HL-60/S4 (cell line): ENCODE data around the gene ACP4.
"Not testable (repeated sequence)": the region's sequence is repeated elsewhere in the genome, so short reads cannot be mapped to it uniquely, and the experiment has no call there.

Experiments
- in situ Hi-C: fragments of 300-500 bp; cut with MboI; formaldehyde crosslinking; loops from 2 replicates; pipeline ENCODE4 v1.14.3; 2022; ENCODE audit warnings: low sequenced_read_pairs

Gene ACP4

DNA sequence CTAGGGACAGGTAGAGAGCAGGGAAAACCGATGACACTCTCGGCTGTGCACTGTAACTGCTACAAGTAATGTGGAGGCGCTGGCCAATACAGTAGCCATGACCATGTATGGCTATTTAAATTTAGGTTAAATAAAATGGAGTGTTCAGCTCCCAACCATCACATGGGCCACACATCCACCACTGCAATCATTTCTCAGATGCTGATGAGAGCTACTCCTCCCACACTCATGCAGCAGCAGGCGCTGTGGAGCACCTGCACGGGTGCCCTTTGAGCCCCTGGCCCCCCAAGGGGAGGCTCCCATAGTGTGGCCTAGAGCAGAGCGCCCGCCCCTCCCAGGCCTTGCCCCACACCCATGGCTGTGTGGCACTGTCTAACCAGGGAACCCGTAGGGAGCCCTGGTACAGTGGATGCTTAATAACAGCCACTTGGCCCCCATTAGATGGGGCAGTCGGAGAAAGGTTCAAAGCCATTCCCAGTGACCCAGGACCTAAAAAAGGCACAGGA, 6.0 kb downstream of the ACP4 start:
- in situ Hi-C loops: no loop called here

DNA sequence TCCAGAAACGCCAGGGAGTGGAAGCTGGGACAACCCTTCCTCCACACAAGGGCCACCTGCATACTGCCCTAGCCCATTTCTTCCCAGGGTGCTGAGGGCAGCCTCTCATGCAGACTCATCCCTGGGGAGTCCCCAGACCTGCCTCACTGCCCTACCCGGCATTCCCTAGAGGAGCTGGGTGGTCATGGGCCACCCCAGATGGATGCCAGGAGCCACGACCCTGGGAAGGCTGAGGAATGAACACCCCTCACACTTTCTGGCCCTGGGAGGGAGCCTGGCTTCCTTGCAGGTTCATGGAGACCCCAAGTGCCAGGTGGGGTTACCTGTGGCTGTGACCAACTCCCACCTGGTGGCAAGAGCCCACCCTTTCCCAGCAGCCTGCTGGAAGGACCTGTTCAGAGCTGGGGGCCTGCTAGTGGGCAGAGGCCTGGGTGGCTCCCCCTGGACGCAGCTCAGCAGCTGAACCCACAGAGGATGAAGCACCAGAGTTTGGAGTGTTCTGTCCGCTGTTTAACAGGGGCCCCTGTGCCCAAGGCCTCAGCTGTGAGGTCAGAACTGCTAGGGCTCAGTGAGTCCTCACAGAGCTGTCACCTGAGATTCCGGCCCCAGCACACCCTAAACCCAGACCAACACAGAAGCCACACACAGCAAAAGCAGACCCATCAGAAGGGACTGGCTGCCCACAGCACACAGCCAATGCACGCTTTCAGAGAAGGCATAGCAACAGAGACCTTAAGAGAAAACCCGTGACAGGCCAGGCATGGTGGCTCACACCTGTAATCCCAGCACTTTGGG, 6.6 kb downstream of the ACP4 start:
- in situ Hi-C loops: no loop called here

DNA sequence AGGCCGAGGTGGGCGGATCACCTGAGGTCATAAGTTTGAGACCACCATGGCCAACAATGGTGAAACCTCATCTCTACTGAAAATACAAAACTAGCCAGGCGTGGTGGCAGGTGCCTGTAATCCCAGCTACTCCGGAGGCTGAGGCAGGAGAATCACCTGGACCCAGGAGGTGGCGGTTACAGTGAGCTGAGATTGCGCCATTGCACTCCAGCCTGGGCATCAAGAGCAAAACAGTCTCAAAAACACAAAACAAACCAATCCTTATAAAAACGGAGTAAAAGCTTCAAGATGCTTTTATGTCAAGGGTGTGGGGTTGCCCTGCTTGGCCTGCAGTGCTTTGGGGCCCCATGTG, 7.2 kb downstream of the ACP4 start:
- in situ Hi-C loops: no loop called here

DNA sequence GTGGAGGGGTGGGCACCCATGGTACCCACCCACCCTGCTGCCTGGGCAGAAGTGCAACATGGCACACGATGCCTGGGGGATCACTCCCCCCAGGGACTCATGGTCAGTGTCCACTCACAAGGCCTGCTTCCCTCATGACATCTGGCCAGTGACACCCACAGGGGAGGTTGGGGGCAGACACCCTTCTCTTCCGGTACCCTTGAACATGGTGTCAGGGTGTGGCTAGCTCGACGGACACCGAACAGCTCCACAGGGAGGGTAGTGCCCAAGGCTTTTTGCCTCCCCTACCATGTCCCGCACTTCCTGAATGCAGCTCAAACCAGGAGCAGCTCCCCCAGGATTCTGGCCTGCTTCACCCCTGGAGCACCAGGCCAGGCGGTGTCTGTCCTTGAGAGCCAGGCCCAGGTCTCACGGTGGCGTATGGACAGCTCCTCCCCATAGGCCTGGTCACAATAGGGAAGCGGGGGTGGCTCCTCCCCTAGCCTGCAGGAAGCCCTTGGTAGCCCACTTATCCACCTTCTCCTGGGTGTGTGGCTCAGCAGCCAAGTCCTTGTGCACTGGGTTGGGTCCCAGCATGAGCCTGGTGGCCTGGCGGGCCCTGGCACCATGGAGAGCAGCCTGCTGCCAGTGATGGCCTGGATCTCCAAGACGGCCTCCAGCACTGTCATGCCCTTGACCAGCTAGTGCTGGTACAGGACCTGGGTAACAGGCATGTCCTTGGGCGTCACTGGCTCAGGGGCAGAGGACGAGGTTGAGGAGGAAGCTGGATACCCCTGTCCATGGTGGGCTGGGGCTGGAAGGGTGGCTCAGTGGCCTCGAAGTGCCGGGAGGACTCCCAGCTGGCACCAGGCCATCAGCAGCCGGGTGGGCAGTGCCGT, 7.8 kb downstream of the ACP4 start:
- in situ Hi-C loops: no loop called here

DNA sequence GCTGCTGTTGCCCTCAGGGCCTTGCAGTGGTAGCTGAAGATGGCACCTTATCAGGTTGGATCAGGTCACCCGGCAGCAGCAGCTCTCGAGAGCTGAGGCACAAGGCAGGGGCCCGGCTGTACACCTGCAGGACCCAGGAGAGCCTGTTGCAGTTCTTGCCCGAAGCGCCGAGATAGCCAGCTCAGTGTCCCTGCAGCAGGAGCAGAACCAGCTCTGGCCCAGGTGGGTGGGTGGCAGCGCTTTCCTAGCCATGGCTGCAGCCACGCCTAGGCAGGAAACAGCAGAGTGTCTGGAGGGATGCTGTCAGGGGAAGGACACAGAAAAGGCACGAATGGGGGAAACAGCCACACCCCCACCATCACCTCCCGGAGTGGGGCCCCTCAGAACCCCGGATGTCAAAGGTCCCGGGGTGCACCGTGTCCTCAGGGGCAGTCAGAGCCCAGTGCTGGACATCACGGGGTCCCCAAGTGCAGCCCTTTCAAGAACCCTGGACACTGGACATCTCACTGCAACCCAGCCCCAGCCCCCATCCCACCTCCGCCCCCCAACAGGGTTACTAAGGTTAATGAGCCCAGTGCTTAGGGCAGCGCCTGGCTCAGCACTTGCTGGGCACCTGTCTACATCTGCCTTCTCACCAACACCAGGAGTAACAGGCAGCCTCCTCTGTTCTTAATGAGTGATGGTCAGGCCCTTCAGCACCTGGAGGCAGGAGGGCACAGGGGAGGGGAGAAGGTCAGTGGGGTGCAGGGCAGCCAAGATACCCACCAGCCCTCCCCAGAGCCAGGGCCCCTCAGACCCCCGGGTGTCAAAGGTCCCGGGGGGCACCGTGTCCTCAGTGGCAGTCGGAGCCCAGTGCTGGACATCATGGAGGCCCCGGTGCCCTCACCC, 8.7 kb downstream of the ACP4 start:
- in situ Hi-C loops: no loop called here

DNA sequence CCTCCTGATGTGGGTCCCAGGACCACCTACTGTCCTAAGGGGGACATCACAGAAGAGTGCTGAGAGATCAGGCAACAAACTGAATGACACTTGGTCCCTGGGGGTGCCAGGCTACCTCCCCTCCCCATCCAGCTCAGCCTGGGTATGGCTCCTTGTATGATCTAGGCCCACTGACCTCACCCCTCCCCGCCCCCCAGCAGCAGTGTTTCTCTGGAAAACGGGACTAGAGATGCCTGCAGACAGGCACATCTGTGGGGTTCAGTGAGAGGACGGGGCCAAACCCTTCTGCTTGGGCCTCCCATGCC, 9.3 kb downstream of the ACP4 start:
- in situ Hi-C loops: no loop called here

DNA sequence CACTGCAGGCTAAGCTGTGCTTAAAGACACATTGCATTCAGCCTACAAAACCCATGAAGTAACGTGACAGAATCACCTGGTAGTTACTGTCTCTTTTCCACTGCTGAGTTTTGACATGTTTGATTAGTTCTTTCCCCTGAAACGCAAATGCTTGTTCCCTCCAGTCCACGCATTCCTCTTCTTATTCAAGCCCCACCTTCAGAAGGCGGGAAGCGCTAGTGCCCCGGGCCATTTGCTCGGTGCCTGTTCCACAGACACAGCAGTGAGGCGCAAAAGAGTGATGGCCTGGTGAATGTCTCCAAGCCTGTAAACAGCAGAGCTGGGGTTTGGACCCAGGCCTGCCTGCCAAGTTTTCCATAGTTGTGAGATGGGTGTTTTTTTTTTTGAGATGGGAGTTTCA, 10.9 kb downstream of the ACP4 start:
- in situ Hi-C loops: no loop called here

DNA sequence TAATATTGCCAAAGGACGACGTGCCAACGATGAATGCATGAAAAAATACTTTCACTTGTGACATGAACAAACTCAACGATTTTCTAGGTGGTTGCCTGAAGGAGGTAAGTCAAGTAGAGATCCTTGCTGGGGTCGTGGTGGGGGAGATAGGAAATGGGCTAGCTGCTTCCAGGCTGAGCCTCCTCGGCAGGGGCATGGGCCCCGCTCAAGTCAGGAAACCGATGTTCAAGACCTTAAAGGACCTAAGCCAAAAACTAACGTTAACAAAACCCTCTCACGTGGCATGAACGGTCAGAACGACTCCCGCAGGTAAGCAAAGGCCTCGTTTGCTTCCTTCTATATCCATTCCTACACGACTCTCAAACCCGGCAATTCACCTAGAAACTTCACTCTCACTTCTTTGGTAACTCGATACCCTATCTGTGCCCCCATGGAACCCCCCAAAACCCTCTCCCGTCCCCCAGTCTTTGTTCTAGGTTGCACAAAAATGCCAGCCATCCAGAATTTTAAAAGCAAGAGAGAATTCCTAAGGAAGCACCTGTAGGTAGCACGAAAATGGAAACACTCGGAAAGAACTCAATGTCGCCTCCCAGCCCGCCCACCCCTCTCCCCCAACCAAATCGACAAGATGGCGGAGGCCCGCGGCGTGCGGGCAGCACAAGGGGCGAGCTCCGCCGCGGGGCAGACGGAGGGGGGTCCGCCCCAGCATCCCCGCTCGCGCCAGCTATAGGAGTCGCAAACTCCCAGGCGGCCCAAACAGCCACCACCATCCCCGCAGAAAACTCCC, 13.6 kb downstream of the ACP4 start:
- in situ Hi-C loops: no loop called here

DNA sequence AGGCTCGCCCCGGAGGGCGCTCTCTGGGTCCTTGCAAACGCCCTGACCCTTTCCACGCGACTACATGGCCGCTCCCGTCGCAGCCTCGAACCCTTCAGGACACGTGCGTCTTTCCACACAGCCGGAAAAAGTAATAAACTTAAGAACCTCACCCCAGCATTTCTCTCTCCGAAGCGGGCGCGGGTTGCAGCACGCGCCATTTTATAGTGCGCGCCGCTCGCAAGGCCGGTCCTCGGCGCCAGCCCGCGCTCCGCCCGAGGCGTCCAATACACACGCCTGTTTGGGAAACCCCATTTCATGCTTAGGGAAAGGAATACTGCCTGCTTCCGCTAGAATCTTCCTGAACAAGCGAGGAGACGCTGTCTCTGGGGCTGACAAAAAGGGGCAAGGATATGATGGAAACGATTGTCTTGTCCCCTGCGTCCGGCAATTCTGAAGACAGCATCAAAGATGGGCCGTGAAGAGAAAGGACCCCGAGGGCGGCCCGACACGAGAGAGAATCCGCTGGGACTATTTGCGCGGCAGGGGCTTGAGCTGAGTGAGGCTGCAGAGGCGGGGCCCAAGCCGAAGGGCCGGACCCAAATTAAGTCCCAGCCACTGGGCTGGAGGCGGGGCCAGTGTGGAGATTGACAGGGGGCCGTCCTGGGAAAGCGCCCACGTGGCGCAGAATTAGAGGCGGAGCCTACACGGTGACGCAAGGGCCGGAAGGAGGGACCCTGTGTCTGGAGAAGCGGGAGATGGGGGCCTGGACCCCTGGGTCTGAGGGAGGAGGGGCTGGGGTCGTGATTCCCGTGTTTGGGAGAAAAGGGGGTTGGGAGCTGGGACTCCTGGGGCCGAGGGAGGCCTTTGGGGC, 14.4 kb downstream of the ACP4 start:
- in situ Hi-C loops: no loop called here

DNA sequence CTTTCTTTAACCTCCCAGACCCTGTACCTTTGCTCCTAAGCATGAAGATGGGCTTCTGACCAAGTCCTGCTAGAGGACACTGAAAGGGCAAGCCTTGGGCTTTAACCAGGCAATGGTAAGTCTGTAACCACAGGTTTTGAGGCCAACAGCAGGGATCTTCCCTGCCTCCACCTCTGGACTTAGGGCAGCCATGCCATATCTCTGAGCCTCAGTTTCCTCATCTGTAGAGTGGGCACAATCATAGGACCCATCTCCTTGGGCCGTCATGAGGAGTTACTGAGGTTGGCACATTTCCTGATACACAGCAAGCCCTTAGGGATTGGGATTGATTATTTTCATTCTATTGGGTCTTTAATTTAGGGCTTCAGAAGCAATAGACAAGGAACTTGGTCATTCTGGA, 18.6 kb downstream of the ACP4 start:
- in situ Hi-C loops: no loop called here

DNA sequence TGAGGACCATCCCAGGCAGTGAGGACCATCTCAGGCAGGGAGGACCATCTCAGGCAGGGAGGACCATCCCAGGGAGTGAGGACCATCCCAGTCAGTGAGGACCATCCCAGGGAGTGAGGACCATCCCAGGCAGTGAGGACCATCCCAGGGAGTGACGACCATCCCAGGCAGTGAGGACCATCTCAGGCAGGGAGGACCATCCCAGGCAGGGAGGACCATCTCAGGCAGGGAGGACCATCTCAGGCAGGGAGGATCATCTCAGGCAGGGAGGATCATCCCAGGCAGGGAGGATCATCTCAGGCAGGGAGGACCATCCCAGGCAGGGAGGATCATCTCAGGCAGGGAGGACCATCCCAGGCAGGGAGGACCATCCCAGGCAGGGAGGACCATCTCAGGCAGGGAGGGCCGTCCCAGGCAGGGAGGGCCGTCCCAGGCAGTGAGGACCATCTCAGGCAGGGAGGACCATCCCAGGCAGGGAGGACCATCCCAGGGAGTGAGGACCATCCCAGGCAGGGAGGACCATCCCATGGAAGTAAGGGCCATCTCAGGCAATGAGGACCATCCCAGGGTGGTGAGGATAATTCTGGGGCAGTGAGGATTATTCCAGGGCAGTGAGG, 21.5 kb downstream of the ACP4 start:
- in situ Hi-C loops: not testable (repeated sequence)

DNA sequence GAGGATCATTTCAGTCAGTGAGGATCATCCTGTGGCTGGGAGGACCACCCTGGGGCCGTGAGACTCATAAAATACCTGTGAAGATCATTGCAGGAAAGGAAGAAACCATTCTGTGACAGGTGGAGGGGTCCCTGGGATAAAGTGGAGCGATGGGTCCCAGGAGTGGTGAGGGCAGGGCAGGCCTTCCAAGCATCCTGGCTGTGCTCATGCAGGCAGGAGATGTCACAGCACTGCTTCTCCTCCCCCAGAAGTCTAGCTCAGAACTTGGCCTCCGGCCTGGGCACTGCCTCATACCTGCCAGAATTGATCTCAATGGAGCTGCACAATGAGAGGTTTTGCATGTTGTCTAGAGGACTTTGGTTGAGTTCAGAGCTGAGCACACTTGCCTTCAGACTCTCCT, 22.3 kb downstream of the ACP4 start:
- in situ Hi-C loops: no loop called here

DNA sequence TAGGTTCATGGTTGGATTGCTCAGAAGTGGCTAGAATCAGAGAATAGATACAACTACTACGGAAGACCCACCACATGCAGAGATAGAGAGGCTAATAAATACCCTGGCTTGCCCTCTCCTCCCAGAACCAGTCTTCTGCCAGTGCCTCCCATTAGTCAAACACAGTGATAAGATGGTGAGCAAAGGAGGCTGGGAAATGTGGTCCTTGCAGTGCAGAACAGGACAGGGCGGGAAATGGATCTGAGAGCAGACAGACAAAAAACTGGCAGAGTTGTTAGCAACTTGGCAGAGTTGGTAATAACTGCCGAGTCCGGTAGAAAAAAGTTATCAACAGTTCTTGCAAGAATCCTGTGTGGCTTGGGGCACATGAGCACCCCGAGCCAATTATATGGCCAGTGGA, 24.7 kb downstream of the ACP4 start:
- in situ Hi-C loops: no loop called here

DNA sequence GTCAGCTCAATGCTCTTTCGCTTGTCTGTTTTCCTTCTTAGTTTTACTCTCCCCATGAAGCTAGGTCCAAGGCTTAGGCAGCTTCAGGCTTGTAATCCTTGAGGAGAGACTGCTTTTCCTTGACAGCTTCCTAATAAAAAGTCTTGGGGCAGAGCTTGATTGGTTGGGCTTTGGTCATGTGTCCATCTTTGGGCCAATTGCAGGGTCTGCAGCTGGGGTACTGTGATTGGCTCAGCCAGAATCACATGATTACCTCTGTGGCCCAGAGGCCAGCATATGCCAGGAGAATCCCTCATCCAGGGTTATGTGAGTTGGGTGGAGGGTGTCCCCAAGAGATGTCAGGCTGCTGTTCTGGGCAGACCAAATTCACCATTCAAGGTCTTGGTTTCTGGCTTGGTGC, 25.2 kb downstream of the ACP4 start:
- in situ Hi-C loops: no loop called here

DNA sequence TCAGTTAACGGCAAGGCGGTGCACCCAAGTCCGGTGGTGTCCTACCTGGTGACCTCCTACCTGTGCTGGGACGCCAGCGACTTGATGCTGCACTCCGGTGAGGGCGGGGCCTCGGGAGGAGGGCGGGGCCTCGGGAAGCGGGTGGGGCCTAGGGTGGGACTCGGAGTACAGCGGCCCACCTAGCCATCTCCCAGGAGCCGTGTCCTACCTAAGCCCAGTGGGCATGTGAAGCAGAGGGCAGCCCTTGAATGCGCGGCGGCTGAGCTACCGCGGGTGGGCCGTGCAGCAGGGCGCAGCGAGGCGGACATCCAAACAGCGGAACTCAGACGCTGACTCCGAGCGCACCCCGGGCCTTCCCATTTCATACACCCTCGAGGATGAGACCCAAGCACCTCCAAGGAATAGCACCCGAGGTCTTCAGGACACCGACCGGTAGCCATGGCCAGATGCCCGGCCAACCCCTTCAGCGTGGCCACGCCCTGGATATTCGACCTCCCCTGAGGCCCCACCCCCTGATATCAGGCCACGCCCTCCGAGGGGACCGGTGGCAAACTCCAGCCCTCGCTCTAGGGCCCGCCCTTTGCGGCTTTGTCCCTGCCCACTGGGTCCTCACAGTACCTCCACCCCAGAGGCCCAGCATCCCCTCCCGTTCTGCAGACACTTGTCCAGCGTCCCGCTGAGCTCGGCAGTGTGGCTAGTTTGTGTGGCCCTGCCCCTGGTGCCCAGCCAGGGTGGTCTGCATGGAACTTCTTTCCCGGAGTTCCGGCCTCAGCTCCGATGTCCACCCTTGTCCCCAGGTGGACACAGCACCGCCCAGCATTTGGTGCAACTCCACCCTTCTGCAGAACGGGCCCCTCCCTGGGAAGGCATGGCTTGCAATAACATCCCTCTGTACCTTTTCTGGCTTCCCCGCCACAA, 28.0 kb downstream of the ACP4 start:
- in situ Hi-C loops: no loop called here

DNA sequence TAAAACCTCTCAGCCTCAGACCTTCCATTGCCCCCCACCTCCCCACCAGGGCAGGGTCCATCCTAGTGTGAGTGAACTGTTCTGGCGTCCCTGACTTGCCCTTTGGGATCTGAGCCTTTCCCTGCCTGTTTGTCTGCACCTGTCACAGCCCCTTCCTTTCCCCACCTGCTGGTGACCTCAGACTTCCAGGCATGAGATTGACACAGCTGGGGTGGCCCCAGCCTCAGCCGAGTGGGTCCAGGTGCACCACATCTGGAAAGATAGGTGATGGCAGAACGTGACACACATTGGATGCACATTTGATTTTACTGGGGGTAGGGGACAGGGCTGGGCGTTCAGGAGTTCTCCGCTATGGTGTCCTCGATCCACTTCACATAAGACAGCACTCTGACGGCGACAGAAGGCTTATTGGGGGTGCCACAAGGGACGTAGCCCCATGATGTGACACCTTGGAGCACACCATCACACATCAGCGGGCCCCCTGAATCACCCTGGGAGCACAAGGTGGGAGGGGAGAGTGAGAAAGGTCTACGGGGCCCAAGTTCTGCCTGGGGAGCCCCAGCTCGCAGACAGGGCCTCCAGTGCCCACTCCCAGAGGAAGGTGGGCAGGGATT, 28.8 kb downstream of the ACP4 start:
- in situ Hi-C loops: no loop called here

DNA sequence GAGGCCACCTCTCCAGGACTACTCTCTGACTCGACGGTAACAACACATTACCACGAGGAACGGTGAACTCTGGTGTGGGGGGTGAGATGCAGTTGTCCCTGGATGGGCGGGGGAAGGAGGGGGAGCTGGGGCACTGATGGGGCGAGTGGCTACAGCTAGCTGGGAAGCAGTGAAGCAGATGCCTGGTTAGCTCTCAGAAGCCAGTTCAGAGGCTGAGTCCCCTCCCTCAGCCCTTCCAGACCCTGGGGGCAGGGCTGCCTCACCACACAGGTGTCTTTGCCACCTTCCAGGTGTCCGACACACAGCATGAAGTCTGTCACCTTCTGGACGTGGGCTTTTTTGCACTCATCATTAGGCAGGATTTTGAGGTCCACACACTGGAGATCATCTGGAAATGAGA, 29.4 kb downstream of the ACP4 start:
- in situ Hi-C loops: no loop called here

DNA sequence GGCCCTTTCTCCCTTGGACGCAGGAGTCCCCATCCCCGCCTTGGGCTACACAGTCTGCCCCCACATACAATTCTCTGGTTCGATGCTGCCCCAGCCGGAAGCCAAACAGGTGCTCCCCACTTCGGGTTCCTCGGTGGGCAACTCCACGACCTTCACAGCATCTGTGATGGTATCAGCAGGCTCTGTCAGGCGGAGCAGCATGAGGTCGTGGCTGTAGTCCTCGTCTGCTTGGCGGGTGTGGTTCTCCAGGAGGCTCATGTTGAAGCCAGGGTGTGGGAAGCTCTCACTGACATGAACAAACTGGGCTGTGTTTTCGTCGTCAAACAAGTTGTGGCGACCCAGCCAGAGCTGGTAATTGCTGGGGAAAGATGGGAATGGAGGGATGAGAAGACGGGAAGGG, 29.9 kb downstream of the ACP4 start:
- in situ Hi-C loops: no loop called here
